Tibial artery (tissue), 4 donors: ENCODE measurements around the gene MTIF3.

Source experiments
- DNase-seq, 2 donors: peaks; one replicate each; pipeline ENCODE4 v3.0.0-alpha.2; 2019
- H3K27ac ChIP-seq, 2 donors: fragments of 200-600 bp; sonication (generic) in 1 of 2; 1 replicate in 1 of 2; 2 replicates in 1 of 2; pipeline ENCODE4 v1.5.1; 2018 to 2019; ENCODE audit warnings: mild to moderate bottlenecking in 1 of 2
- H3K27me3 ChIP-seq, 2 donors: fragments of 200-600 bp; sonication (generic) in 1 of 2; one replicate each; pipeline versions ENCODE4 v1.5.1 to v1.6.0; 2016 to 2019
- H3K36me3 ChIP-seq, 3 donors: fragments of 200-600 bp; sonication (generic) in 2 of 3; one replicate each; pipeline ENCODE4 v1.5.1; 2016 to 2019; ENCODE audit warnings: mild to moderate bottlenecking in 2 of 3
- H3K4me1 ChIP-seq, 4 donors: fragments of 200-600 bp; sonication (generic) in 2 of 4; 1 replicate in 3 of 4; 2 replicates in 1 of 4; pipeline ENCODE4 v1.5.1; 2016 to 2019
- H3K4me3 ChIP-seq, 2 donors: fragments of 200-600 bp; sonication (generic) in 1 of 2; 1 replicate in 1 of 2; 2 replicates in 1 of 2; pipeline ENCODE4 v1.5.1; 2018 to 2019; ENCODE audit warnings: mild to moderate bottlenecking in 2 of 2
- H3K9me3 ChIP-seq, 3 donors: fragments of 200-600 bp; sonication (generic) in 1 of 3; one replicate each; pipeline ENCODE4 v1.5.1; 2016 to 2019
- CTCF ChIP-seq, 2 experiments: fragments of 200-600 bp in 1 of 2; fragments of 450-650 bp in 1 of 2; IDR thresholded peaks; one replicate each; pipeline ENCODE4 v1.5.1; 2017 to 2019; ENCODE audit warnings: antibody characterized with exemption in 2 of 2, mild to moderate bottlenecking in 1 of 2, moderate library complexity in 1 of 2
- intact Hi-C: fragments of 100-400 bp; cut with DNase I; formaldehyde crosslinking; loops from one replicate; pipeline ENCODE4 v1.15.0; 2023; ENCODE audit warnings: low total_unique reads

Gene MTIF3

GRCh38 chr13:27442071-27442647 is 8.2 kb downstream of the MTIF3 start:
- no peak overlapping the region for H3K4me3 ChIP-seq
- peaks cover 19 to 41% (median 39%) of the 10 kb centered on the region in 3 donors for H3K36me3 ChIP-seq

DNA sequence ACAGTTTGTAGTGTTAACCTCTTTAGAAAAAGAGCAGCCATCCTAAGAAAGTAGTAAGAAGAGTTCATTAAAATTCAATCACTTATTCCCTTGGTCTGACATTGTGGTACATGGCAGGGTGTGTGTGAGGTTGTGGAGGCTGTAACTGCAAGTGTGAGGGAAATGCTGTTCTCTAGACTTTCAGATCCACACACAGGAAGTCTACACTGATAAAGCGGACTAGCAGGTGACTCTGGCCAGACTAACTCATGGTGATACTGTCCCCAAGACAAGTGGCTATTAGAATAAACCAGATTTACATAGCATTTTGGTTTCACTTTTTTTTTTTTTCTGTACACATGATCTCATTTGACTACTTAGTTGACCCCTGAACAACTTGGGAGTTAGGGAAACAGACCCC is 10.0 kb downstream of the MTIF3 start:
- Histone ChIP-seq H3K4me1 (peaks cover 0 to under 1% (median 0%) of the 10 kb centered on the region in 4 donors), H3K27ac (no peak overlapping the region), H3K27me3 (no peaks in the 10 kb centered on the region), H3K4me3 (no peak overlapping the region), H3K9me3 (no peaks in the 10 kb centered on the region), H3K36me3 (peaks cover 26 to 54% (median 51%) of the 10 kb centered on the region in 3 donors)
- no peak for DNase-seq
- TF ChIP-seq CTCF (IDR thresholded peaks at IDR 0.05) = no peak
- intact Hi-C loops = no loop called here

More at GRCh38 chr13:27442071-27442647, 8.2 kb downstream of the MTIF3 start:
- Histone ChIP-seq H3K4me1 (peaks cover 0 to 6% (median 0%) of the 10 kb centered on the region in 4 donors), H3K27ac (no peak overlapping the region), H3K9me3 (no peaks in the 10 kb centered on the region), H3K27me3 (no peaks in the 10 kb centered on the region)
- no peak for TF ChIP-seq CTCF (IDR thresholded peaks at IDR 0.05)
- intact Hi-C loops = no loop called here
- DNase-seq = no peak

GRCh38 chr13:27437126-27437525 is 13.2 kb downstream of the MTIF3 start:
- intact Hi-C loops = no loop called here
- Histone ChIP-seq H3K9me3 (no peaks in the 10 kb centered on the region), H3K36me3 (peaks cover 43 to 80% (median 69%) of the 10 kb centered on the region in 3 donors), H3K4me3 (no peak overlapping the region), H3K27me3 (no peaks in the 10 kb centered on the region), H3K27ac (no peak overlapping the region), H3K4me1 (no peaks in the 10 kb centered on the region)
- DNase-seq = no peak
- no peak for TF ChIP-seq CTCF (IDR thresholded peaks at IDR 0.05)

GRCh38 chr13:27432611-27433210 is 17.7 kb downstream of the MTIF3 start:
- H3K36me3 ChIP-seq = peaks cover 46 to 92% (median 79%) of the 10 kb centered on the region in 3 donors
- intact Hi-C loops = no loop called here
- H3K4me1 ChIP-seq = peaks cover 0 to 2% (median under 1%) of the 10 kb centered on the region in 4 donors

GRCh38 chr13:27432180-27432579 is 18.2 kb downstream of the MTIF3 start:
- TF ChIP-seq CTCF (IDR thresholded peaks at IDR 0.05) = no peak
- Histone ChIP-seq H3K4me3 (no peak overlapping the region), H3K27ac (no peak overlapping the region), H3K27me3 (no peaks in the 10 kb centered on the region), H3K36me3 (peaks cover 46 to 92% (median 75%) of the 10 kb centered on the region in 3 donors), H3K9me3 (no peaks in the 10 kb centered on the region), H3K4me1 (peaks cover 0 to 6% (median 2%) of the 10 kb centered on the region in 4 donors)
- intact Hi-C loops = no loop called here
- DNase-seq = no peak

More at GRCh38 chr13:27432611-27433210, 17.7 kb downstream of the MTIF3 start:
- Histone ChIP-seq H3K27me3 (no peaks in the 10 kb centered on the region), H3K9me3 (no peaks in the 10 kb centered on the region), H3K27ac (no peak overlapping the region), H3K4me3 (no peak overlapping the region)
- TF ChIP-seq CTCF (IDR thresholded peaks at IDR 0.05) = no peak
- no peak for DNase-seq
